Measurements from ENCODE around the gene MAGEB2.
A peak's percentile ranks its signal among the peaks of the same experiment; 100 is the strongest.

GRCh38 chrX:30246769-30247489, 31.6 kb downstream of the MAGEB2 start, which contains the start of gene MAGEB1:
- TF ChIP-seq CTCF (IDR thresholded peaks at IDR 0.05; ENCODE audit: low read depth, low read length): peak; percentile 8; the same call in 1 of the 2 replicates
- TF ChIP-seq EZH2phosphoT487 (IDR thresholded peaks at IDR 0.05; ENCODE audit: low read depth): no peak

Data from OCI-LY3 (cell line).